Neural progenitor cell (in vitro differentiated cells): Measurements from ENCODE around the gene PLIN4.

Source experiments
- EZH2 ChIP-seq: fragments of 200-600 bp; sonication (generic); IDR thresholded peaks from 2 replicates; pipeline ENCODE4 v1.6.1; 2017; ENCODE audit warnings: antibody characterized with exemption, mild to moderate bottlenecking, moderate library complexity
- TF ChIP-seq, protein P1 (sequence below): fragments of 200-600 bp; sonication (generic); IDR thresholded peaks from 2 replicates; pipeline ENCODE4 v1.5.1; 2017; ENCODE audit warnings: antibody characterized with exemption, mild to moderate bottlenecking

- TF ChIP-seq, protein P1, sequence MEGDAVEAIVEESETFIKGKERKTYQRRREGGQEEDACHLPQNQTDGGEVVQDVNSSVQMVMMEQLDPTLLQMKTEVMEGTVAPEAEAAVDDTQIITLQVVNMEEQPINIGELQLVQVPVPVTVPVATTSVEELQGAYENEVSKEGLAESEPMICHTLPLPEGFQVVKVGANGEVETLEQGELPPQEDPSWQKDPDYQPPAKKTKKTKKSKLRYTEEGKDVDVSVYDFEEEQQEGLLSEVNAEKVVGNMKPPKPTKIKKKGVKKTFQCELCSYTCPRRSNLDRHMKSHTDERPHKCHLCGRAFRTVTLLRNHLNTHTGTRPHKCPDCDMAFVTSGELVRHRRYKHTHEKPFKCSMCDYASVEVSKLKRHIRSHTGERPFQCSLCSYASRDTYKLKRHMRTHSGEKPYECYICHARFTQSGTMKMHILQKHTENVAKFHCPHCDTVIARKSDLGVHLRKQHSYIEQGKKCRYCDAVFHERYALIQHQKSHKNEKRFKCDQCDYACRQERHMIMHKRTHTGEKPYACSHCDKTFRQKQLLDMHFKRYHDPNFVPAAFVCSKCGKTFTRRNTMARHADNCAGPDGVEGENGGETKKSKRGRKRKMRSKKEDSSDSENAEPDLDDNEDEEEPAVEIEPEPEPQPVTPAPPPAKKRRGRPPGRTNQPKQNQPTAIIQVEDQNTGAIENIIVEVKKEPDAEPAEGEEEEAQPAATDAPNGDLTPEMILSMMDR = no peak
- TF ChIP-seq EZH2 = no peak
Measured at GRCh38 chr19:4553092-4553695, 34.9 kb upstream of the PLIN4 start.
